Mesenchymal stem cell (in vitro differentiated cells and primary cell): ENCODE data around the gene DAG1.

Experiments used
- DNase-seq: peaks from one replicate; pipeline ENCODE4 v3.0.0-alpha.2; 2013
- H2AFZ ChIP-seq: one replicate; pipeline ENCODE4 v1.6.1; 2013; ENCODE audit warnings: low read depth, mild to moderate bottlenecking, control low read depth, inconsistent platforms, low read length, moderate library complexity
- H2AK5ac ChIP-seq: 2 replicates; pipeline ENCODE4 v1.6.1; 2013; ENCODE audit warnings: low read length, moderate library complexity, mild to moderate bottlenecking, inconsistent platforms; ENCODE audit not compliant: severe bottlenecking
- H2BK120ac ChIP-seq: one replicate; pipeline ENCODE4 v1.6.1; 2013; ENCODE audit warnings: low read depth, mild to moderate bottlenecking, inconsistent platforms, low read length, moderate library complexity
- H2BK12ac ChIP-seq, 2 experiments: one replicate each; pipeline ENCODE4 v1.6.1; 2013; ENCODE audit warnings: inconsistent platforms in 2 of 2, low read length in 2 of 2, mild to moderate bottlenecking in 2 of 2, moderate library complexity in 2 of 2, control low read depth in 1 of 2
- H2BK15ac ChIP-seq: one replicate; pipeline ENCODE4 v1.6.1; 2013; ENCODE audit warnings: mild to moderate bottlenecking, low read depth, inconsistent platforms; ENCODE audit not compliant: poor library complexity, severe bottlenecking
- H2BK5ac ChIP-seq: 2 replicates; pipeline ENCODE4 v1.6.1; 2013; ENCODE audit warnings: low read depth, mild to moderate bottlenecking, low read length, control low read depth, inconsistent platforms; ENCODE audit not compliant: poor library complexity, severe bottlenecking
- H3K14ac ChIP-seq, 2 experiments: one replicate each; pipeline ENCODE4 v1.6.1; 2013; ENCODE audit warnings: inconsistent platforms in 2 of 2, low read length in 2 of 2, control low read depth in 1 of 2, mild to moderate bottlenecking in 1 of 2, moderate library complexity in 1 of 2
- H3K18ac ChIP-seq, 2 experiments: one replicate each; pipeline ENCODE4 v1.6.1; 2013; ENCODE audit warnings: inconsistent platforms in 2 of 2, low read length in 2 of 2, control low read depth in 1 of 2, low read depth in 1 of 2, mild to moderate bottlenecking in 1 of 2
- H3K23ac ChIP-seq, 2 experiments: one replicate each; pipeline ENCODE4 v1.6.1; 2013; ENCODE audit warnings: inconsistent platforms in 2 of 2, low read length in 2 of 2, mild to moderate bottlenecking in 2 of 2, moderate library complexity in 2 of 2, control low read depth in 1 of 2
- H3K27ac ChIP-seq: 2 replicates; pipeline ENCODE4 v1.5.1; 2013; ENCODE audit warnings: mild to moderate bottlenecking, moderate library complexity, low read length, control low read depth, inconsistent platforms; ENCODE audit not compliant: poor library complexity, severe bottlenecking
- H3K27me3 ChIP-seq, 2 experiments: 2 replicates each; pipeline versions ENCODE4 v1.6.1 to v1.7.0; 2013; ENCODE audit warnings: low read length in 2 of 2, mild to moderate bottlenecking in 2 of 2, moderate library complexity in 2 of 2, control low read depth in 1 of 2, inconsistent platforms in 1 of 2; ENCODE audit not compliant: control insufficient read depth in 1 of 2, insufficient read depth in 1 of 2
- H3K36me3 ChIP-seq, 2 experiments: 2 replicates each; pipeline versions ENCODE4 v1.6.1 to v1.7.0; 2013; ENCODE audit warnings: low read length in 2 of 2, control low read depth in 1 of 2, inconsistent platforms in 1 of 2, low read depth in 1 of 2, mild to moderate bottlenecking in 1 of 2; ENCODE audit not compliant: insufficient read depth in 2 of 2, control insufficient read depth in 1 of 2
- H3K4ac ChIP-seq, 2 experiments: one replicate each; pipeline ENCODE4 v1.6.1; 2013; ENCODE audit warnings: inconsistent platforms in 2 of 2, low read length in 2 of 2, mild to moderate bottlenecking in 2 of 2, moderate library complexity in 2 of 2, control low read depth in 1 of 2, low read depth in 1 of 2
- H3K4me1 ChIP-seq: 2 replicates; pipeline ENCODE4 v1.6.1; 2013; ENCODE audit warnings: low read depth, low read length, control low read depth; ENCODE audit not compliant: control insufficient read depth, insufficient read depth
- H3K4me2 ChIP-seq: 2 replicates; pipeline ENCODE4 v1.6.1; 2013; ENCODE audit warnings: low read length, mild to moderate bottlenecking, inconsistent platforms; ENCODE audit not compliant: poor library complexity, severe bottlenecking
- H3K4me3 ChIP-seq, 2 experiments: 2 replicates each; pipeline versions ENCODE4 v1.5.1 to v1.7.0; 2013; ENCODE audit warnings: low read length in 2 of 2, mild to moderate bottlenecking in 2 of 2, control low read depth in 1 of 2, low read depth in 1 of 2; ENCODE audit not compliant: insufficient read depth in 1 of 2
- H3K79me1 ChIP-seq: replicated peaks from 2 replicates; pipeline ENCODE4 v1.6.1; 2013; ENCODE audit warnings: mild to moderate bottlenecking, control low read depth, low read length, inconsistent platforms; ENCODE audit not compliant: poor library complexity, severe bottlenecking
- H3K9ac ChIP-seq: 2 replicates; pipeline ENCODE4 v1.7.0; 2013; ENCODE audit warnings: mild to moderate bottlenecking, low read length, moderate library complexity
- H3K9me3 ChIP-seq: 2 replicates; pipeline ENCODE4 v1.7.0; 2013; ENCODE audit warnings: mild to moderate bottlenecking, low read length; ENCODE audit not compliant: control insufficient read depth
- H4K8ac ChIP-seq: one replicate; pipeline ENCODE4 v1.6.1; 2013; ENCODE audit warnings: inconsistent platforms, mild to moderate bottlenecking, low read length, moderate library complexity
- H4K91ac ChIP-seq: one replicate; pipeline ENCODE4 v1.6.1; 2013; ENCODE audit warnings: mild to moderate bottlenecking, low read length, inconsistent platforms
- WGBS: methylation state at CpG from one replicate; pipeline ENCODE4 v1.1.7; 2013; ENCODE audit warnings: mixed read lengths; 5-methylcytosine and 5-hydroxymethylcytosine counted together

DAG1 gene

DNA sequence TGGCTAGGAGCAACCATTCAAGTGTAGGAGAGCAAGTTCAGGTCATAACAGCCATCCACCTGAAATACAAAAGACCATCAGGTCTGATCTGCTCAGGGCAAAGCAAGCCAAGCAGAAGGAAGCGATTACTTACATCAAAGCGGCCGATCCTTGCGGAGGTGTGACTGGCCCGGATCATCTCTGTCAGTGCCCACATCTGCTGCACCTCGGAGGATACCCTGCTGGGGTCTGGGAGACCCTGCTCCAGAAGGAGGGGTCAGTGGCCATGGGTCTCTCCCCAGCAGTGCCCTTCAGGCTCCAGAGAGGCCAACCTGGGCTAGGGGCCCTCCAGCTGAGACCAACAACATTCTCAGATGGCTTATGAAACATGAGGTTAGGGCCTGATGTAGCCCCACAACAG is 45.3 kb upstream of the DAG1 start:
- no peak overlapping the region for H2BK120ac ChIP-seq
- H3K27me3 ChIP-seq = no peaks in the 10 kb centered on the region
- no peak overlapping the region for H3K27ac ChIP-seq
- H2BK5ac ChIP-seq = no peak overlapping the region
- H3K79me1 ChIP-seq = peaks cover 7% of the 10 kb centered on the region
- H3K4me2 ChIP-seq = no peak overlapping the region
- no peak overlapping the region for H3K14ac ChIP-seq
- H3K4me1 ChIP-seq = peaks cover 18% of the 10 kb centered on the region
- no peak overlapping the region for H4K8ac ChIP-seq
- no peak overlapping the region for H2AK5ac ChIP-seq
- no peak overlapping the region for H2AFZ ChIP-seq
- no peak overlapping the region for H4K91ac ChIP-seq
- no peak overlapping the region for H3K4me3 ChIP-seq
- 91% methylated on average over 6 of the region's 6 CpGs for WGBS
- H2BK15ac ChIP-seq = no peak overlapping the region
- no peak for DNase-seq
- H2BK12ac ChIP-seq = no peak overlapping the region
- no peak overlapping the region for H3K23ac ChIP-seq
- no peak overlapping the region for H3K4ac ChIP-seq
- no peak overlapping the region for H3K18ac ChIP-seq
- peaks cover 33 to 37% of the 10 kb centered on the region in 2 experiments for H3K36me3 ChIP-seq
- no peaks in the 10 kb centered on the region for H3K9me3 ChIP-seq
- H3K9ac ChIP-seq = no peak overlapping the region

DNA sequence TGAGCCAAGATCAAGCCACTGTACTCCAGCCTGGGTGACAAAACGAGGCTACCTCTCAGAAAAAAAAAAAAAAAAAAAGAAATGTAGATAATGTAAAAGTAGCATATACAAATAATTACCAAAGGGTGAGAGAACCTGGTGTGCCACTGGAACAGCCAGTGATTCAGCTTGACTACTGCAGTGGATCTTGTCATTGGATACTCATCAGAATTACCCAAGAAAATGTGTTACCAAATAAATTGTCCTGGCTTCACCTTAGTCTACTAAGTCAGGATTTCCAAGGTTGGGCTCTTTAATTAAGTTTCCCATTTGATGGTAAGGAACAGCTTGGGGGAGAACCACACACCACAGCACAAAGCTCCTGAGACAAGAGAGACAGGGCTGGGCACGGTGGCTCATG is 42.5 kb upstream of the DAG1 start:
- H3K79me1 ChIP-seq = peaks cover 4% of the 10 kb centered on the region
- H2BK5ac ChIP-seq = no peak overlapping the region
- WGBS = 100% methylated on average over 1 of the region's 2 CpGs
- H3K4me1 ChIP-seq = peaks cover 6% of the 10 kb centered on the region
- H2AK5ac ChIP-seq = no peak overlapping the region
- no peak overlapping the region for H3K14ac ChIP-seq
- H3K4me3 ChIP-seq = no peak overlapping the region
- H3K27me3 ChIP-seq = no peaks in the 10 kb centered on the region
- H4K91ac ChIP-seq = no peak overlapping the region
- H2AFZ ChIP-seq = no peak overlapping the region
- H3K4me2 ChIP-seq = no peak overlapping the region
- DNase-seq = no peak
- H3K9me3 ChIP-seq = no peaks in the 10 kb centered on the region
- H3K27ac ChIP-seq = no peak overlapping the region
- H3K4ac ChIP-seq = no peak overlapping the region
- peaks cover 24 to 29% of the 10 kb centered on the region in 2 experiments for H3K36me3 ChIP-seq
- no peak overlapping the region for H2BK15ac ChIP-seq
- no peak overlapping the region for H2BK120ac ChIP-seq
- no peak overlapping the region for H3K23ac ChIP-seq
- no peak overlapping the region for H2BK12ac ChIP-seq
- no peak overlapping the region for H4K8ac ChIP-seq
- no peak overlapping the region for H3K9ac ChIP-seq
- H3K18ac ChIP-seq = no peak overlapping the region

DNA sequence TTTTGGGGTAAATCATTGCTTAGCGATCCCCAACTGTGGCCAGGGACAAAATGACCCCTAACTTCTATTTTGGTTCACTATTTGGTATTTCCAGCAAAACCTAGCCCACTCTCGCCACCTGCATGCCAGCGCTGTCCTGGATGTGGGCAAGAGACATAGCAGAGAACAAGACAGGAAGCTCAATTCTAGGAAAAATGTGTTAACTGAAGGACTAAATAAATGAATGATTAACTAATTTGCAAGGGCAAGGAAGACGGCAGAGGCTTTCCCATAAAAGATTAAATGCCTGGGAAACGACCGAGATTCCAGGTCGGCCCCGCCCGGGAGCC is 41.4 kb upstream of the DAG1 start:
- peak overlapping the region; percentile 95 for H2AFZ ChIP-seq
- no peak overlapping the region for H2AK5ac ChIP-seq
- peaks cover 21 to 24% of the 10 kb centered on the region in 2 experiments for H3K36me3 ChIP-seq
- no peaks in the 10 kb centered on the region for H3K9me3 ChIP-seq
- H4K8ac ChIP-seq = peak overlapping the region; percentile 96
- H3K4me1 ChIP-seq = peaks cover 2% of the 10 kb centered on the region
- H4K91ac ChIP-seq = peak overlapping the region; percentile 94
- H3K23ac ChIP-seq = no peak overlapping the region
- peaks cover 3% of the 10 kb centered on the region for H3K79me1 ChIP-seq
- peak overlapping the region; percentile 79 to 98 for H3K4ac ChIP-seq
- peak overlapping the region; percentile 77 for H3K4me2 ChIP-seq
- H2BK5ac ChIP-seq = peak overlapping the region; percentile 92
- peak overlapping the region in 1 of 2 experiments; percentile 97 for H3K14ac ChIP-seq
- H3K4me3 ChIP-seq = peak overlapping the region; percentile 80 to 88
- WGBS = 15% methylated on average over 9 of the region's 9 CpGs
- H2BK120ac ChIP-seq = peak overlapping the region; percentile 77
- H3K18ac ChIP-seq = peak overlapping the region; percentile 85 to 98
- H3K27ac ChIP-seq = peak overlapping the region; percentile 93
- H2BK12ac ChIP-seq = peak overlapping the region in 1 of 2 experiments; percentile 85
- no peaks in the 10 kb centered on the region for H3K27me3 ChIP-seq
- no peak overlapping the region for H2BK15ac ChIP-seq
- DNase-seq = no peak
- peak overlapping the region; percentile 95 for H3K9ac ChIP-seq

DNA sequence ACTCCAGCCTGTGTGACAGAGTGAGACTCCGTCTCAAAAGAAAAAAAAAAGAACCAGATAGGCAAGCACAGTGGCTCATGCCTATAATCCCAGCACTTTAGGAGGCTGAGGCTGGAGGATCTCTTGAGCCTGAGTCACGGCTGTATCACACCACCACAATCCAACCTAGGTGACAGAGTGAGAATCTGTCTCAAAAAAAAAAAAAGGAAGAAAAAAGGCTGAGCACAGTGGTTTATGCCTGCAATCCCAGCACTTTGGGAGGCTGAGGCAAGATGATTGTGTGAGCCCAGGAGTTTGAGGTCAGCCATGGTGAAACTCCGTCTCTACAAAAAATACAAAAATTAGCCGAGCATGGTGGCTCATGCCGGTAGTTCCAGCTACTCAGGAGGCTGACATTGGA is 35.3 kb upstream of the DAG1 start:
- Histone ChIP-seq H2BK15ac (no peak overlapping the region), H3K9me3 (no peaks in the 10 kb centered on the region), H2AFZ (no peak overlapping the region), H3K27ac (no peak overlapping the region), H3K4me3 (no peak overlapping the region), H3K79me1 (no peaks in the 10 kb centered on the region), H3K18ac (no peak overlapping the region), H4K8ac (no peak overlapping the region), H2AK5ac (no peak overlapping the region), H3K27me3 (no peaks in the 10 kb centered on the region), H3K4ac (no peak overlapping the region), H4K91ac (no peak overlapping the region), H3K36me3 (no peaks in the 10 kb centered on the region), H2BK12ac (no peak overlapping the region), H2BK120ac (no peak overlapping the region), H3K14ac (no peak overlapping the region), H2BK5ac (no peak overlapping the region), H3K9ac (no peak overlapping the region), H3K4me1 (peaks cover 2% of the 10 kb centered on the region), H3K23ac (no peak overlapping the region), H3K4me2 (no peak overlapping the region)
- DNase-seq = no peak
- 84% methylated on average over 5 of the region's 5 CpGs for WGBS
